Dedifferentiated amniotic fluid mesenchymal stem cell (primary cell): ENCODE data around the gene NAGLU.

ENCODE experiments used
- DNase-seq: peaks from one replicate; pipeline ENCODE4 v3.0.0-alpha.2; 2016; ENCODE audit errors: extremely low spot score

NAGLU gene

GRCh38 chr17:42536048-42536371, at the start of gene NAGLU:
Gene NAGLU, plus strand, starts transcription at chr17:42536241. Its CDS starts 32 bp downstream, at chr17:42536273.
- DNase-seq = peak; percentile 88

- no peak for DNase-seq
Measured at GRCh38 chr17:42488032-42488431, 48.0 kb upstream of the NAGLU start.

DNA sequence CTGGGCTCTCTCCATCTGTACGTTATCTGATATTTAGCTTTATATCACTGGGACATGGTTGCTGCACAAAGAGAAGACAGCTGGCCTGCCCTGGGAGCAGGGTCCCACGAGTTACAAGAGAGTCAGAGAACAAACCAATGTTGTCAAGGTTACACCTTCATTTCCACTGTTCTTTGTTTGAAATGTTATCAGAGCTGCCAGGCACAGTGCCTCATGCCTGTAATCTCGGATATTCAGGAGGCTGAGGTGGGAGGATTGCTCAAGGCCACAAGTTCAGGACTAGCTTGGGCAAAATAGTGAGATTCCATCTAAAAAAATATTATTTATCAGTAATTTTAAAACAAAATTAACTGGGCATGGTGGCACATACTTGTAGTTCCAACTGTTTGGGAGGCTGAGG, 42.7 kb upstream of the NAGLU start:
- DNase-seq = no peak

DNA sequence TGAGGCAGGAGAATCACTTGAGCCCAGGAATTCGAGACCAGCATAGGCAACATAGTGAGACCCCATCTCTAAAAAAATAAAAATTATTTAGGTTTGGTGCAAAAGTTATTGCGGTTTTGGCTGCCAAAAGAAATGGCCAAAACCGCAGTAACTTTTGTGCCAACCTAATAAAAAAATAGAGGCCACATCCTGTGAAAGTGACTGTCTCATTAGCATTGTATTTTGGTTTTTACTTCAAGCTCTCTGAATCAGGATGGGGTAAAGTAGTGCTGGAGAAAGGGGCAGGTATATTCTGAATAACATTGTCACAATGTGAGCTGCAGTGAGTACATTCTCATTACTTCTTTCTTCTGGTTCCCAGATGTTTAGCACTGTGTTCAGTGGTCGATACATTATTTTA, 41.4 kb upstream of the NAGLU start:
- DNase-seq = no peak

GRCh38 chr17:42498828-42499227, 37.2 kb upstream of the NAGLU start:
- no peak for DNase-seq

DNA sequence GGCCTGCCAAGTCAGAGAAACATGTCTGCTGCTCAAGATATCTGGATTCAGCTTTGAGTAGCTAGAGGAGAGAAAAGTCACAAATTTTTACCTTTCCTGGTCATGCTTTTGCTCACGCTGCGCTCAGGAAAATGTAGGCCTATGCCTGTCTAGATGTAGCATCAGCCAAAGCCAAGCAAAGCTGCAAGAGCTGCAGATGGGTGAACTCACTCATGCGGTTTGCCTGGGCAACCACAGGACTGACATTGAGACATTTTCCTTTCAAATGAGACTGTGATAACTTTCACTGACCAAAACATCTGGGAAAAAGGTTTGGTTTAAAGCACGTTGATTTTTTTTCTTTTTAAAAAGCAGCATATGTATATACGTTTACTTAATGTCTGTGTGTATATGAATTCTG, 34.0 kb upstream of the NAGLU start:
- DNase-seq = no peak

GRCh38 chr17:42502926-42503325, 33.1 kb upstream of the NAGLU start:
- no peak for DNase-seq

- DNase-seq = no peak
Measured at GRCh38 chr17:42507671-42508070, 28.4 kb upstream of the NAGLU start.

DNA sequence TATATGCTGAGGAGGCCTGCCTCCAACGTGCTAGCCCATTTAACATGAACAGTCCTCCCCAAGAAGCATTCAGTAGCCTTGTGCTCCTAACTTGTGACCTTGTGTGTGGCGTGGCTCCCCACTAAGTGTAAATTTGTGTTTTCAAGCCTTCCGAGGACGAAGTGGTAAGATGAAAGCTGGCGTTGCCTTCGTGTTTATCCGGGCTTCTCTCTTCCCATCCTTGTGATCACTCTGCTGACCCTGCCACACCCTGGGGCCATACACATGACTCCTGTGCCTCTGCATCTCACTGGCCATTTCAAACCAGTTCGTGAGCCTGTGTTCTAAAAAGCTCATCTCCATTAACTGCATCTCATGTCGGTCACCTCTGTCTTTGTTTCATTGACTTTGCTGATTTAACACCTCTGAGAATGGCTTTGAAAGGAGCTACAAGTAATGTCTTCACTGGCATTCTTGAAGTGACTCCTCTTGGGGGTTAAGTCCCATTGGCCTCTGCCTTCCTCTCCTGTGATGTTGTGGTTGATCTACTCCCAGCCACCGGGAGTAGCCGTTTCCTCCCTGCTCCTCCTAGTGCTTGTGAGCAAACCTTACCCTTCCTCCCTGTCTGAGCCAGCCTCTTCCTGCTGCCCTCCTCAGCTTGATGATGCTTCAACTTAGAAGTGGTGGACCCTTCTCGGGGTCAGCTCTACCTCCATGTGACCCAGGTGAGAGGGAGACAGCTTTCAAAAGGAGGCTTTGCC, 27.4 kb upstream of the NAGLU start:
- DNase-seq = no peak

- no peak for DNase-seq
Measured at GRCh38 chr17:42509409-42509808, 26.6 kb upstream of the NAGLU start.

GRCh38 chr17:42509841-42510240, 26.2 kb upstream of the NAGLU start:
- DNase-seq = no peak

GRCh38 chr17:42512246-42512645, 23.8 kb upstream of the NAGLU start:
- DNase-seq = no peak

- DNase-seq = no peak
Measured at GRCh38 chr17:42512733-42513251, 23.2 kb upstream of the NAGLU start.

- DNase-seq = no peak
Measured at GRCh38 chr17:42513686-42514085, 22.4 kb upstream of the NAGLU start.

GRCh38 chr17:42514279-42514678, 21.8 kb upstream of the NAGLU start:
- DNase-seq = no peak

DNA sequence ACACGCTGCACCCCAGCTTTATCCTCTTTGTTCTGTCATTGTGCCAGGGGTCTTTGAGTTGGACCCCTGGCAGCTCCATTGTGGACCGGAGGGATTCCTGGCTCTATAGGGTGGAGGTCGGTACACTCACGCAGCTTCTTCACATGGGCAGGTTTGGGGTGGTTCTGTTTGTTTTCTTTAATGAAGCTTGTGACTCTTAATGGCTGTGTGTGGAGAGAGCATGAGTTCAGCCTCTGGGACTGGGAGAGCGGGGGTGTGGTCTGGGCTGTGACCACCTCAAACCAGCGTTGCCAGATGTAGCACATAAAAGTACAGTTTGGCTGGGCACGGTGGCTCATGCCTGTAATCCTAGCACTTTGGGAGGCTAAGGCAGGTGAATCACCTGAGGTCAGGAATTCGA, 21.2 kb upstream of the NAGLU start:
- no peak for DNase-seq

DNA sequence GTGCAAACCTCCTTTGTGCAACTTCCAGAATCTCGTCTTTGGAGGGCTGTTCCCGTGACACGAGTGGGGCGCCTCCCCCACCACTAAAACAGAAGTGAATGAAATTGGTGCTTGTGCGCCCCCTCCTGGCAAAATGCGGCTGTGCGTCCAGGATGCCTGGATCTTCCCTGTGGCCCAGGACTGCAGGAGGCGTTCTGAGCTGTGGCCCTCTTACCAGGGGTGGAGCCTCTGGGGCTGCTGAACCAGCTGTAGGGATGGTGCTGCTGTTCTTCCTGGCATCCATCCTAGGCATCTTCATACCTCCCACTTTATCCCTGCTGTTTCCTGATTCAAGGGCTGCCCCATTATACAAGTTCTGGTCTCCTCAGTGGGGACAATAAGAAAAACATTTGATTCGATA, 18.5 kb upstream of the NAGLU start:
- peak; percentile 92 for DNase-seq

- DNase-seq = peak; percentile 94
Measured at GRCh38 chr17:42518046-42518754, 17.8 kb upstream of the NAGLU start.

GRCh38 chr17:42518755-42519545, 17.1 kb upstream of the NAGLU start:
- DNase-seq = no peak

DNA sequence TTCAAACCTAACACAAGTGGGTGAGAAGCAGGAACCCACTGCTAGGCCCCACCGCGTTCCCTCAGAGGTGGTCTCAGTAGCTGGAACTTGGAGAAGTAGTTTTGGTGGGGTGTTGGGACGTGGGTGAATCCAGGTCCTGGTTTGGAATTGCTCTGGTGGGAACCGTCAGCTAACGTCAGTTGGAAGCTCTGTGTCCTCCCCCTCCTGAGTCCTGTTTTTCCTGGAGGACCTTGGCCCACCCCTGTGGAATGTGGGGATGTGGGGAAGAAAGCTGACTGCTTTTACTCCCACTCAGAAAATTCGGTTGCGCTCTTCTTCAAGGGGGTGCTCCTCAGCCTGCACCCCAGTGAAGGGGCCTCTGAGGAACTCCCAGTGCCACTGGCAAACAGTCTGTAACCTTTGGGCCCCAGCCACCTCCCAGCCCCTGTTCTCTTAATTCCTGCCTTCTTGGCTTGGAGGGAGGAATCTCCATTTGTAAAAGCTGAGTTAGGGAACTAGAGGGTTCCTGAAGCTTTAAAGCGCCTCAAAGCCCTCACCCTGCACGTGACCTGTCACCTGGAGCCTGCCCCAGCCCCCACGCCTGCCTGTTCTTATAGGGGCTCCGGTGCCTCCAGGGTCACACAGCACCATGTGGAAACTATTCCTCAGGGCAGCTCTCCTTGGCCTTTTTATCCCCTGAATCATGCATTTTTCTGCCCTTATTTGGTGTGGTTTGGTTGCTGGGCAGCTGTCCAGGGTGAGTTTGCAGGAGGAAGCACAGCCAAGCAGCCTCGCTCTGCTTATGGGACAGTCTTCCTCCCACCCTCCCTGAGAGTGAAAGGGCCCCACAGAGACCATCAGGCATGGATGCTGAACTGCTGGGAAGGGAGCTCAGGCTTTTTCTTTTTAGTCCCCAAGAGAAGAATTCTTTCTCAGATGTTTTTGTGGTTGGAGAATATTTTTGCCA, 16.2 kb upstream of the NAGLU start:
- DNase-seq = peak; percentile 98

- DNase-seq = no peak
Measured at GRCh38 chr17:42520540-42520951, 15.5 kb upstream of the NAGLU start.
